Measurements from ENCODE around the gene CYP21A2.
"Not testable (repeated sequence)": the region's sequence is repeated elsewhere in the genome, so short reads cannot be mapped to it uniquely, and the experiment has no call there.

DNA sequence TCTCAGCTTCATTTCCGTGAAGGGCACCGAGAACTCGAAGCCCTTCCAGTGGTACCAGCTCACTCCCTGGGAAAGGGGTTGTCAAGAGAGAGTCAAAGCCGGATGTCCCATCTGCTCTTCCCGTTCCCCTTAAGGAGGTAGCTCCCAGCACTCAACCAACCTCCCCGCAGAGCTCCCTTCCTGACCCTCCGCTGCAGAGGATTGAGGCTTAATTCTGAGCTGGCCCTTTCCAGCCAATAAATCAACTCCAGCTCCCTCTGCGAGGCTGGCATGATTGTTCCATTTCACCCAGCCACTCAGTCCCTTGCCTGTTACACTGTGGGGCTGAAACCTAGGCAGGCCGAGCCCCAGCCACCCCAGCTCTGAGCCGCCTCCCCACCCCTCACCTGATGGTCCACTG, 3.2 kb downstream of the CYP21A2 start:
- not testable (repeated sequence) for TF ChIP-seq EZH2 (IDR thresholded peaks at IDR 0.05; ENCODE audit: low read length, missing control alignments)
- TF ChIP-seq, protein P1, sequence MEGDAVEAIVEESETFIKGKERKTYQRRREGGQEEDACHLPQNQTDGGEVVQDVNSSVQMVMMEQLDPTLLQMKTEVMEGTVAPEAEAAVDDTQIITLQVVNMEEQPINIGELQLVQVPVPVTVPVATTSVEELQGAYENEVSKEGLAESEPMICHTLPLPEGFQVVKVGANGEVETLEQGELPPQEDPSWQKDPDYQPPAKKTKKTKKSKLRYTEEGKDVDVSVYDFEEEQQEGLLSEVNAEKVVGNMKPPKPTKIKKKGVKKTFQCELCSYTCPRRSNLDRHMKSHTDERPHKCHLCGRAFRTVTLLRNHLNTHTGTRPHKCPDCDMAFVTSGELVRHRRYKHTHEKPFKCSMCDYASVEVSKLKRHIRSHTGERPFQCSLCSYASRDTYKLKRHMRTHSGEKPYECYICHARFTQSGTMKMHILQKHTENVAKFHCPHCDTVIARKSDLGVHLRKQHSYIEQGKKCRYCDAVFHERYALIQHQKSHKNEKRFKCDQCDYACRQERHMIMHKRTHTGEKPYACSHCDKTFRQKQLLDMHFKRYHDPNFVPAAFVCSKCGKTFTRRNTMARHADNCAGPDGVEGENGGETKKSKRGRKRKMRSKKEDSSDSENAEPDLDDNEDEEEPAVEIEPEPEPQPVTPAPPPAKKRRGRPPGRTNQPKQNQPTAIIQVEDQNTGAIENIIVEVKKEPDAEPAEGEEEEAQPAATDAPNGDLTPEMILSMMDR (conservative IDR thresholded peaks at IDR 0.05 in 1 of 2, IDR thresholded peaks at IDR 0.05 in 1 of 2; ENCODE audit: low read depth in 1 of 2, low read length in 2 of 2): not testable (repeated sequence)
